ENCODE results near the gene STPG1.

DNA sequence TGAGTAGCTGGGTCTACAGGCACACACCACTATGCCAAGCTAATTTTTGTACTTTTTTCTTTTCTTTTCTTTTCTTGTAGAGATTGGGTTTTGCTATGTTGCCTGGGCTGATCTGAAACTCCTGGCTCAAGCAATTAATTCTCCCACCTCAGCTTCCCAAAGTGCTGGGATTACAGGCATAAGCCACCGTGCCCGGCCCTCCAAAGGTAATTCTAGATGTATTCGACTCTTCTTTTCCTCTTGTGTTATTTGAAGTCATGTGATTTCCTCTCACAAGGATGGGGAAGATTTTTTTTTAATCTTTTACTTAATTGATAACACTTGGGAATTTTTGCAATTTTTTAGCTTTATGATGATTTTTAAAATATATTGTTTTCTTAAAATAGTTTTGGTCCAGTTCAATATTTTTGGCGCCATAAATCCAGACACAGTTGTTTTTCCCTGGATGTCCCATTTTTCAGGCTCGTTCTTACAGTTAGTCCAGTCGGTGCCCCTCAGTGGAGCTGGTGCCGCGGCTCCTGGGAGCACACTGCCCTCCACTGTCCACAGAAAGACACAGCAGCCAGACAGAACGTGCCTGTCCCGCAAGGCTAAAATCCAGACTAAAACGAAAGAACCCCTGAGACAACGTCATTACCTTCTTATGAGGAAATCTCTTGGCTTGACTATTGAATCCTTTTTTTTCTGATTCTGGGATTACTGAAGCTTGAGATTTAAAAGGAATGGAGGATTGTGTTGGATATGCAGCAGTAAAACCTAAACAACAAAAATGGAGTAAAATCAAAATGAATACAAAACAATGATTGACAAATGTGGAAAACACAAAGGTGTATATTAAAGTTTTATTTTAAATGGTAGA, 22.4 kb downstream of the STPG1 start:
- TF ChIP-seq, protein P1, sequence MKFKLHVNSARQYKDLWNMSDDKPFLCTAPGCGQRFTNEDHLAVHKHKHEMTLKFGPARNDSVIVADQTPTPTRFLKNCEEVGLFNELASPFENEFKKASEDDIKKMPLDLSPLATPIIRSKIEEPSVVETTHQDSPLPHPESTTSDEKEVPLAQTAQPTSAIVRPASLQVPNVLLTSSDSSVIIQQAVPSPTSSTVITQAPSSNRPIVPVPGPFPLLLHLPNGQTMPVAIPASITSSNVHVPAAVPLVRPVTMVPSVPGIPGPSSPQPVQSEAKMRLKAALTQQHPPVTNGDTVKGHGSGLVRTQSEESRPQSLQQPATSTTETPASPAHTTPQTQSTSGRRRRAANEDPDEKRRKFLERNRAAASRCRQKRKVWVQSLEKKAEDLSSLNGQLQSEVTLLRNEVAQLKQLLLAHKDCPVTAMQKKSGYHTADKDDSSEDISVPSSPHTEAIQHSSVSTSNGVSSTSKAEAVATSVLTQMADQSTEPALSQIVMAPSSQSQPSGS (CRISPR knock-in tag; IDR thresholded peaks at IDR 0.05; ENCODE audit: borderline replicate concordance, low read depth): no peak
- TF ChIP-seq CTCF (IDR thresholded peaks at IDR 0.05): peak; percentile 80
- TF ChIP-seq, protein P2, sequence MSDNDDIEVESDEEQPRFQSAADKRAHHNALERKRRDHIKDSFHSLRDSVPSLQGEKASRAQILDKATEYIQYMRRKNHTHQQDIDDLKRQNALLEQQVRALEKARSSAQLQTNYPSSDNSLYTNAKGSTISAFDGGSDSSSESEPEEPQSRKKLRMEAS (CRISPR knock-in tag; IDR thresholded peaks at IDR 0.05): no peak

Data from WTC11 (cell line).